Tibial nerve (tissue), 4 donors: ENCODE data around the gene NDN. TPM values are rescaled to one million over a fixed set of nuclear protein-coding genes. Genes with fewer than 3 reads are reported as not detected.
A peak's percentile ranks its signal among the peaks of the same experiment; 100 is the strongest.

Experiments used
- DNase-seq, 2 donors: peaks; one replicate each; pipeline ENCODE4 v3.0.0-alpha.2; 2019; ENCODE audit warnings: low spot score in 2 of 2
- H3K27ac ChIP-seq, 4 donors: fragments of 200-600 bp; sonication (generic) in 3 of 4; one replicate each; pipeline ENCODE4 v1.5.1; 2017 to 2019; ENCODE audit warnings: mild to moderate bottlenecking in 1 of 4
- H3K27me3 ChIP-seq, 2 donors: fragments of 200-600 bp; sonication (generic) in 1 of 2; one replicate each; pipeline versions ENCODE4 v1.5.1 to v1.6.0; 2017 to 2019
- H3K36me3 ChIP-seq, 3 donors: fragments of 200-600 bp; sonication (generic); one replicate each; pipeline ENCODE4 v1.5.1; 2018 to 2019
- H3K4me1 ChIP-seq, 4 donors: fragments of 200-600 bp; sonication (generic) in 3 of 4; one replicate each; pipeline ENCODE4 v1.5.1; 2017 to 2019
- H3K4me3 ChIP-seq, 4 donors: fragments of 200-600 bp; sonication (generic) in 3 of 4; one replicate each; pipeline ENCODE4 v1.5.1; 2017 to 2019; ENCODE audit warnings: mild to moderate bottlenecking in 1 of 4, moderate library complexity in 1 of 4
- H3K9me3 ChIP-seq, 4 donors: fragments of 200-600 bp; sonication (generic) in 3 of 4; one replicate each; pipeline ENCODE4 v1.5.1; 2017 to 2019
- POLR2A ChIP-seq, 2 donors: fragments of 450-650 bp; IDR thresholded peaks; one replicate each; pipeline ENCODE4 v1.6.1; 2017; ENCODE audit warnings: antibody characterized with exemption in 2 of 2, mild to moderate bottlenecking in 2 of 2, moderate library complexity in 2 of 2
- WGBS, 2 donors: methylation state at CpG; one replicate each; pipeline ENCODE4 v1.1.5; 2018; 5-methylcytosine and 5-hydroxymethylcytosine counted together
- total RNA-seq, 4 donors: library from RNA; depleted of rRNA; stranded (reverse); fragments of >200 nt; gene quantifications; one replicate each; pipeline ENCODE4 v1.1.0, GENCODE V29; 2016
- TF ChIP-seq, protein P1 (sequence below), 5 experiments: fragments of 200-600 bp in 3 of 5; fragments of 450-650 bp in 2 of 5; sonication (generic) in 3 of 5; IDR thresholded peaks; one replicate each; pipeline ENCODE4 v1.5.1; 2016 to 2019; ENCODE audit warnings: antibody characterized with exemption in 5 of 5, mild to moderate bottlenecking in 3 of 5, moderate library complexity in 2 of 5

Gene NDN
- total RNA-seq, 4 donors from 2014 or later: 71.7 to 147 (median 107) TPM

DNA sequence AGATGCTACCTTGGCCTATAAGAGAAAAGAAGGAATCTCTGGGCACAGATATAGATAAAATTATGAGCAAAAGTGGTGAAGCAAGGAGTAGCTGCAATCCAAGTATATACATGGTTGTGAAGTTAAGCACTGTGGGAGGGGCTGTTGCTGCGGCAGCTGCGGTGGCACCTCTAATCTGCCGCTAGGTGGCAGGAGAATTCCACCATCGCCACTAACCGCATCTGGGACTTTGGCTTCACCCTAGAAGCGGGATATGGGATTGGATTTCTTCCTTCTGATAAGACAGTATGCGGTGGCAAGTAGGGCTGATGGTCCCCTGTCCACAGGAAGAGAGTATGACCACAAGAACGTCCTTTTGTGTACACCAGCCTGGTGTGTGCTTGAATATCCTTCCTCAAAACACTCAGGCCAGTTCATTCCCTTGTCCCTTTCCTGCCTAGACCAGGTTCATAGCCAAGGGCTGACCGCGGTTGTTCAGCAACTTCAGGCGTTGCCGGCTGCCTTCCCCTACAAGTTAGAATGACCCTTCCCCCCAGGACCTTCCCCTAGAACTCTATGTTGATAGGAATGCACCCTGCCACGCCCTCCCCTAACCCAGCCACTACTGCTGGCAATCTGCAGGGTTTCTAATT is 44.6 kb downstream of the NDN start:
- DNase-seq: peak in 1 of 2 donors; percentile 32
- no peak for TF ChIP-seq POLR2A (IDR thresholded peaks at IDR 0.05)
- TF ChIP-seq, protein P1, sequence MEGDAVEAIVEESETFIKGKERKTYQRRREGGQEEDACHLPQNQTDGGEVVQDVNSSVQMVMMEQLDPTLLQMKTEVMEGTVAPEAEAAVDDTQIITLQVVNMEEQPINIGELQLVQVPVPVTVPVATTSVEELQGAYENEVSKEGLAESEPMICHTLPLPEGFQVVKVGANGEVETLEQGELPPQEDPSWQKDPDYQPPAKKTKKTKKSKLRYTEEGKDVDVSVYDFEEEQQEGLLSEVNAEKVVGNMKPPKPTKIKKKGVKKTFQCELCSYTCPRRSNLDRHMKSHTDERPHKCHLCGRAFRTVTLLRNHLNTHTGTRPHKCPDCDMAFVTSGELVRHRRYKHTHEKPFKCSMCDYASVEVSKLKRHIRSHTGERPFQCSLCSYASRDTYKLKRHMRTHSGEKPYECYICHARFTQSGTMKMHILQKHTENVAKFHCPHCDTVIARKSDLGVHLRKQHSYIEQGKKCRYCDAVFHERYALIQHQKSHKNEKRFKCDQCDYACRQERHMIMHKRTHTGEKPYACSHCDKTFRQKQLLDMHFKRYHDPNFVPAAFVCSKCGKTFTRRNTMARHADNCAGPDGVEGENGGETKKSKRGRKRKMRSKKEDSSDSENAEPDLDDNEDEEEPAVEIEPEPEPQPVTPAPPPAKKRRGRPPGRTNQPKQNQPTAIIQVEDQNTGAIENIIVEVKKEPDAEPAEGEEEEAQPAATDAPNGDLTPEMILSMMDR (IDR thresholded peaks at IDR 0.05): peak; percentile 70 to 77 (median 73)
- WGBS, 2 donors: 22 to 24% methylated on average over 13 of the region's 13 CpGs
- Histone ChIP-seq H3K4me1 (peaks cover 0 to 9% (median 0%) of the 10 kb centered on the region in 4 donors), H3K27ac (no peak overlapping the region), H3K36me3 (no peaks in the 10 kb centered on the region), H3K4me3 (no peak overlapping the region), H3K27me3 (peaks cover 0 to 10% of the 10 kb centered on the region in 2 donors), H3K9me3 (no peaks in the 10 kb centered on the region)

Other genes starting within 250 kb of the NDN start
- not detected for gene GOLGA6L2, start 240.1 kb downstream of the NDN start, total RNA-seq
- gene MKRN3, start 121.6 kb downstream of the NDN start, total RNA-seq: 1 to 10 TPM in 2 of 4 donors, not detected in 2; 1.0 to 2.8 TPM
- gene MAGEL2, start 39.4 kb downstream of the NDN start, total RNA-seq: under 1 TPM in 3 of 4 donors, not detected in 1; 0.20 to 0.60 (median 0.22) TPM